ENCODE results near the gene CDK14. TPM values are rescaled to one million over a fixed set of nuclear protein-coding genes. Genes with fewer than 3 reads are reported as not detected.

Gene CDK14
- total and polyA plus RNA-seq, 2 of the 8 experiments (the other 6 are each of a cell fraction or from before 2014, with no cell fraction given): 5.5 to 47.3 TPM

DNA sequence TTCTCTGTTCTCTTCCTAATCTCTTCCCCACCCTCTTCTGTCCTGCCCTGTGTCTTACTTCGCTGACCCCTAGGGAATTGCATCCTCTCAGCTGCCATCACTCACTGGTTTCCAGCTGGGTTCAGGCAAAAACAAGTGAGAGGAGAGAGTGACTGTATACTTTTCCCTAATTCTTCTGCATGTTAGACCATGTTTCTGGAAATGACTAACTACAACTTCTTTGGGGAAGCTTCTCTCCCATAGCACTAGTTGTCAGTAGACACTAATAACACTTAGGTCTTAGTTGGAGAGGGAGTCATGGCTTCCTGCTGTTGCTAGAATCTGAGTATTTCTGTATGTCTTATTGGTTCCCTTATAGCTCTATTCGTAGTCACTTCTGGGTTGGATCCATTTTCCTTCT, 369.1 kb downstream of the CDK14 start (continued):
- TF ChIP-seq, protein P1, sequence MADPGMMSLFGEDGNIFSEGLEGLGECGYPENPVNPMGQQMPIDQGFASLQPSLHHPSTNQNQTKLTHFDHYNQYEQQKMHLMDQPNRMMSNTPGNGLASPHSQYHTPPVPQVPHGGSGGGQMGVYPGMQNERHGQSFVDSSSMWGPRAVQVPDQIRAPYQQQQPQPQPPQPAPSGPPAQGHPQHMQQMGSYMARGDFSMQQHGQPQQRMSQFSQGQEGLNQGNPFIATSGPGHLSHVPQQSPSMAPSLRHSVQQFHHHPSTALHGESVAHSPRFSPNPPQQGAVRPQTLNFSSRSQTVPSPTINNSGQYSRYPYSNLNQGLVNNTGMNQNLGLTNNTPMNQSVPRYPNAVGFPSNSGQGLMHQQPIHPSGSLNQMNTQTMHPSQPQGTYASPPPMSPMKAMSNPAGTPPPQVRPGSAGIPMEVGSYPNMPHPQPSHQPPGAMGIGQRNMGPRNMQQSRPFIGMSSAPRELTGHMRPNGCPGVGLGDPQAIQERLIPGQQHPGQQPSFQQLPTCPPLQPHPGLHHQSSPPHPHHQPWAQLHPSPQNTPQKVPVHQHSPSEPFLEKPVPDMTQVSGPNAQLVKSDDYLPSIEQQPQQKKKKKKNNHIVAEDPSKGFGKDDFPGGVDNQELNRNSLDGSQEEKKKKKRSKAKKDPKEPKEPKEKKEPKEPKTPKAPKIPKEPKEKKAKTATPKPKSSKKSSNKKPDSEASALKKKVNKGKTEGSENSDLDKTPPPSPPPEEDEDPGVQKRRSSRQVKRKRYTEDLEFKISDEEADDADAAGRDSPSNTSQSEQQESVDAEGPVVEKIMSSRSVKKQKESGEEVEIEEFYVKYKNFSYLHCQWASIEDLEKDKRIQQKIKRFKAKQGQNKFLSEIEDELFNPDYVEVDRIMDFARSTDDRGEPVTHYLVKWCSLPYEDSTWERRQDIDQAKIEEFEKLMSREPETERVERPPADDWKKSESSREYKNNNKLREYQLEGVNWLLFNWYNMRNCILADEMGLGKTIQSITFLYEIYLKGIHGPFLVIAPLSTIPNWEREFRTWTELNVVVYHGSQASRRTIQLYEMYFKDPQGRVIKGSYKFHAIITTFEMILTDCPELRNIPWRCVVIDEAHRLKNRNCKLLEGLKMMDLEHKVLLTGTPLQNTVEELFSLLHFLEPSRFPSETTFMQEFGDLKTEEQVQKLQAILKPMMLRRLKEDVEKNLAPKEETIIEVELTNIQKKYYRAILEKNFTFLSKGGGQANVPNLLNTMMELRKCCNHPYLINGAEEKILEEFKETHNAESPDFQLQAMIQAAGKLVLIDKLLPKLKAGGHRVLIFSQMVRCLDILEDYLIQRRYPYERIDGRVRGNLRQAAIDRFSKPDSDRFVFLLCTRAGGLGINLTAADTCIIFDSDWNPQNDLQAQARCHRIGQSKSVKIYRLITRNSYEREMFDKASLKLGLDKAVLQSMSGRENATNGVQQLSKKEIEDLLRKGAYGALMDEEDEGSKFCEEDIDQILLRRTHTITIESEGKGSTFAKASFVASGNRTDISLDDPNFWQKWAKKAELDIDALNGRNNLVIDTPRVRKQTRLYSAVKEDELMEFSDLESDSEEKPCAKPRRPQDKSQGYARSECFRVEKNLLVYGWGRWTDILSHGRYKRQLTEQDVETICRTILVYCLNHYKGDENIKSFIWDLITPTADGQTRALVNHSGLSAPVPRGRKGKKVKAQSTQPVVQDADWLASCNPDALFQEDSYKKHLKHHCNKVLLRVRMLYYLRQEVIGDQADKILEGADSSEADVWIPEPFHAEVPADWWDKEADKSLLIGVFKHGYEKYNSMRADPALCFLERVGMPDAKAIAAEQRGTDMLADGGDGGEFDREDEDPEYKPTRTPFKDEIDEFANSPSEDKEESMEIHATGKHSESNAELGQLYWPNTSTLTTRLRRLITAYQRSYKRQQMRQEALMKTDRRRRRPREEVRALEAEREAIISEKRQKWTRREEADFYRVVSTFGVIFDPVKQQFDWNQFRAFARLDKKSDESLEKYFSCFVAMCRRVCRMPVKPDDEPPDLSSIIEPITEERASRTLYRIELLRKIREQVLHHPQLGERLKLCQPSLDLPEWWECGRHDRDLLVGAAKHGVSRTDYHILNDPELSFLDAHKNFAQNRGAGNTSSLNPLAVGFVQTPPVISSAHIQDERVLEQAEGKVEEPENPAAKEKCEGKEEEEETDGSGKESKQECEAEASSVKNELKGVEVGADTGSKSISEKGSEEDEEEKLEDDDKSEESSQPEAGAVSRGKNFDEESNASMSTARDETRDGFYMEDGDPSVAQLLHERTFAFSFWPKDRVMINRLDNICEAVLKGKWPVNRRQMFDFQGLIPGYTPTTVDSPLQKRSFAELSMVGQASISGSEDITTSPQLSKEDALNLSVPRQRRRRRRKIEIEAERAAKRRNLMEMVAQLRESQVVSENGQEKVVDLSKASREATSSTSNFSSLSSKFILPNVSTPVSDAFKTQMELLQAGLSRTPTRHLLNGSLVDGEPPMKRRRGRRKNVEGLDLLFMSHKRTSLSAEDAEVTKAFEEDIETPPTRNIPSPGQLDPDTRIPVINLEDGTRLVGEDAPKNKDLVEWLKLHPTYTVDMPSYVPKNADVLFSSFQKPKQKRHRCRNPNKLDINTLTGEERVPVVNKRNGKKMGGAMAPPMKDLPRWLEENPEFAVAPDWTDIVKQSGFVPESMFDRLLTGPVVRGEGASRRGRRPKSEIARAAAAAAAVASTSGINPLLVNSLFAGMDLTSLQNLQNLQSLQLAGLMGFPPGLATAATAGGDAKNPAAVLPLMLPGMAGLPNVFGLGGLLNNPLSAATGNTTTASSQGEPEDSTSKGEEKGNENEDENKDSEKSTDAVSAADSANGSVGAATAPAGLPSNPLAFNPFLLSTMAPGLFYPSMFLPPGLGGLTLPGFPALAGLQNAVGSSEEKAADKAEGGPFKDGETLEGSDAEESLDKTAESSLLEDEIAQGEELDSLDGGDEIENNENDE (IDR thresholded peaks at IDR 0.05; ENCODE audit: insufficient replicate concordance, low read length): no peak
- TF ChIP-seq SRF (IDR thresholded peaks at IDR 0.05; ENCODE audit: low read depth, low read length) (no peak), TBP (IDR thresholded peaks at IDR 0.05; ENCODE audit: low read depth, low read length) (no peak)
